Chondrocyte (in vitro differentiated cells): ENCODE data around the gene TYMS. TPM values are rescaled to one million over a fixed set of nuclear protein-coding genes. Genes with fewer than 3 reads are reported as not detected.

Experiments
- DNase-seq: peaks from one replicate; pipeline ENCODE4 v3.0.0; 2021; ENCODE audit warnings: mixed read lengths, low spot score
- H3K27ac Mint-ChIP-seq: one replicate; pipeline ENCODE4 v1.8.0; 2021; ENCODE audit warnings: mild to moderate bottlenecking, moderate library complexity, mixed read lengths; ENCODE audit not compliant: unreplicated experiment
- H3K27me3 Mint-ChIP-seq: 2 replicates; pipeline ENCODE4 v1.8.0; 2021; ENCODE audit warnings: low read depth, mixed read lengths
- H3K36me3 Mint-ChIP-seq: 2 replicates; pipeline ENCODE4 v1.8.0; 2021; ENCODE audit warnings: low read depth, mixed read lengths
- H3K4me1 Mint-ChIP-seq: 2 replicates; pipeline ENCODE4 v1.8.0; 2021; ENCODE audit warnings: low read depth, mild to moderate bottlenecking, mixed read lengths
- H3K4me3 Mint-ChIP-seq: one replicate; pipeline ENCODE4 v1.8.0; 2021; ENCODE audit warnings: mild to moderate bottlenecking, moderate library complexity, mixed read lengths; ENCODE audit not compliant: unreplicated experiment
- H3K9me3 Mint-ChIP-seq: 2 replicates; pipeline ENCODE4 v1.8.0; 2021; ENCODE audit warnings: low read depth, mixed read lengths
- total RNA-seq: library from RNA; stranded (reverse); gene quantifications from 3 replicates; pipeline ENCODE4 v1.2.1, GENCODE V29; 2021
- TF ChIP-seq, protein P1 (sequence below): fragments of 200-600 bp; sonication (generic); IDR thresholded peaks from 2 replicates; pipeline ENCODE4 v1.5.0; 2021; ENCODE audit warnings: antibody characterized with exemption, mild to moderate bottlenecking, moderate library complexity

The TYMS gene
- total RNA-seq, 1 donor from 2014 or later = 25.1 TPM

DNA sequence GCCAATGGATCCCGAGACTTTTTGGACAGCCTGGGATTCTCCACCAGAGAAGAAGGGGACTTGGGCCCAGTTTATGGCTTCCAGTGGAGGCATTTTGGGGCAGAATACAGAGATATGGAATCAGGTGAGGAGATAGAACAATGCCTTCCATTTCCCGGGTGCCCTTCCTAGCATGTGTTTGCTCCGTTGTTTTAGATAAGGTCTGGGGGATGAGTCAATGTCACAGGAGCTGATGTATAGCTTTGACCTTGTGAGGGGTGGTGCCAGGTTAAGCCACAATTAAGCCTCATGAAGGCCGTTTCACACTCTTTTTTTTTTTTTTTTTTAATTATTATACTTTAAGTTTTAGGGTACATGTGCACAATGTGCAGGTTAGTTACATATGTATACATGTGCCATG lies 4.7 kb downstream of the TYMS start:
- Mint-ChIP-seq H3K9me3 (peaks cover 5% of the 10 kb centered on the region), H3K4me1 (peaks cover 11% of the 10 kb centered on the region), H3K4me3 (no peak overlapping the region), H3K27me3 (no peaks in the 10 kb centered on the region), H3K36me3 (peaks cover 9% of the 10 kb centered on the region), H3K27ac (no peak overlapping the region)
- no peak for DNase-seq
- TF ChIP-seq, protein P1, sequence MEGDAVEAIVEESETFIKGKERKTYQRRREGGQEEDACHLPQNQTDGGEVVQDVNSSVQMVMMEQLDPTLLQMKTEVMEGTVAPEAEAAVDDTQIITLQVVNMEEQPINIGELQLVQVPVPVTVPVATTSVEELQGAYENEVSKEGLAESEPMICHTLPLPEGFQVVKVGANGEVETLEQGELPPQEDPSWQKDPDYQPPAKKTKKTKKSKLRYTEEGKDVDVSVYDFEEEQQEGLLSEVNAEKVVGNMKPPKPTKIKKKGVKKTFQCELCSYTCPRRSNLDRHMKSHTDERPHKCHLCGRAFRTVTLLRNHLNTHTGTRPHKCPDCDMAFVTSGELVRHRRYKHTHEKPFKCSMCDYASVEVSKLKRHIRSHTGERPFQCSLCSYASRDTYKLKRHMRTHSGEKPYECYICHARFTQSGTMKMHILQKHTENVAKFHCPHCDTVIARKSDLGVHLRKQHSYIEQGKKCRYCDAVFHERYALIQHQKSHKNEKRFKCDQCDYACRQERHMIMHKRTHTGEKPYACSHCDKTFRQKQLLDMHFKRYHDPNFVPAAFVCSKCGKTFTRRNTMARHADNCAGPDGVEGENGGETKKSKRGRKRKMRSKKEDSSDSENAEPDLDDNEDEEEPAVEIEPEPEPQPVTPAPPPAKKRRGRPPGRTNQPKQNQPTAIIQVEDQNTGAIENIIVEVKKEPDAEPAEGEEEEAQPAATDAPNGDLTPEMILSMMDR = no peak

DNA sequence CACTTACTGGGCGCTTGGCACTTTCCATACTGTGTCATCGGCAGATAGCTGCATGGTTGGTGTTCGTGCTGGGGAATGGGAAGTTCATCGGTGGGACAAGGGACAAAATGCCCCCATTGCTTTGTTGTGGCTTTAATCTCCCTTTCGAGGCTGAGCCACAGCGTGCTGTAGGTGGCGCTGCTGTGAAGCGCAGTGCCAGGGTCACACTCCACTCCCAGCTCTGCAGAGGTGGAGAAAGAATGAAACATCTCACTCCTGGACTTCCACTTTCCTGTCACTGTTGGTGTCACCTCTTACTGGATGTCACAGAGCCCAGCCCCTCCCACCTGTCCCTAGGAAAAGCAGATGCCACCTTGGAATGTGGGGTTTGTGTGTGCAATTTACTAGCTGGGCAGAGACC lies 8.7 kb downstream of the TYMS start:
- TF ChIP-seq, protein P1 = no peak
- Mint-ChIP-seq H3K36me3 (peaks cover 21% of the 10 kb centered on the region), H3K27me3 (no peaks in the 10 kb centered on the region), H3K27ac (no peak overlapping the region), H3K4me3 (no peak overlapping the region), H3K9me3 (peaks cover 5% of the 10 kb centered on the region), H3K4me1 (no peaks in the 10 kb centered on the region)
- no peak for DNase-seq

DNA sequence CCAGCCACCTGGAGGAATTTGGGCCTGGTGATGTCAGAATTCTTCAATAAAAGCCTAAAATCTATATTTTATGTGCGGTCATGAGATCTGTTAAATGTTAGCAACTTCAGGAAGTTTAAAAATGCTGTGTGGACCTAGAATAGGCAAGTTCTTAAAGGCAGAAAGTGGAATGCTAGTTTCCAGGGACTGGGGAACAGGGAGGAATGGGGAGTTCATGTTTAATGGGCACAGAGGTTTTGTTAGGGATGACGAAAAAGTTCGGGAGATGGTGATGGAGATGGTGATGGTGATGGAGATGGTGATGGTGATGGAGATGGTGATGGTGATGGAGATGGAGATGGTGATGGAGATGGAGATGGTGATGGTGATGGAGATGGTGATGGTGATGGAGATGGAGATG lies 9.2 kb downstream of the TYMS start:
- Mint-ChIP-seq H3K36me3 (peaks cover 25% of the 10 kb centered on the region), H3K4me1 (no peaks in the 10 kb centered on the region), H3K27me3 (no peaks in the 10 kb centered on the region), H3K27ac (no peak overlapping the region), H3K9me3 (peaks cover 5% of the 10 kb centered on the region), H3K4me3 (no peak overlapping the region)
- no peak for DNase-seq
- TF ChIP-seq, protein P1 = no peak

DNA sequence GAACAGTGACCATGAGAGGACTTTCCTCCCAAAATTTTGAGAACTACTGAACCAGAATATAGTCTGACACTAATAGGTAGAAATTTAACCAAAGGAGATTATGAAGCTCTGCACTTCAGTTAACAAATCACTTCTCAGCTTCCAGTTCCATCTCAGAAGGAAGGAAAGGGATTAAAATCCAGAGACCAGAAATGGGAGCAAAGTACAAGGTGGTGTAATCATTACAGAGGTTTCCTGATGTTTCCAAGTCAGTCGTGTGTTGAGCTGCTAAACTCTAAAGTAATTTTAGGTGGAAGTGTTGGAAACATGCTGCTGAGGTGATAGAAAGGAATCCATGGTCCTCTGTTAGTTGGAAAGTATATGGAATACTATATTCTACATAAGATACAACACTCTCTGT lies 10.8 kb downstream of the TYMS start:
- Mint-ChIP-seq H3K9me3 (peaks cover 3% of the 10 kb centered on the region), H3K36me3 (peaks cover 24% of the 10 kb centered on the region), H3K27ac (no peak overlapping the region), H3K4me1 (no peaks in the 10 kb centered on the region), H3K4me3 (no peak overlapping the region), H3K27me3 (no peaks in the 10 kb centered on the region)
- TF ChIP-seq, protein P1 = no peak
- DNase-seq = no peak

DNA sequence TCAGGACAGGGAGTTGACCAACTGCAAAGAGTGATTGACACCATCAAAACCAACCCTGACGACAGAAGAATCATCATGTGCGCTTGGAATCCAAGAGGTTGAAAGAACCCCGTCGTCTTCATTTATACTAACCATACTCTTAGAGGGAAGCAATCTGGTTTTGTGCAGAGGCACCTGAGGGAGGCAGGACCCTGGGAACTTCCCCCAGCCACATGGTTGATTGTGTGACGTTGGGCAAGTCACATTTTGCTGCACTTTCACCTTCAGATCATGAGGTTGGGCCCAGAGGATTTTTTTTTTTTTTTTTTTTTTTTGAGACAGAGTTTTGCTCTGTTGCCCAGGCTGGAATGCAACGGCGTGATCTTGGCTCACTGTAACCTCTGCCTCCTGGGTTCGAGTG lies 11.6 kb downstream of the TYMS start:
- no peak for DNase-seq
- TF ChIP-seq, protein P1 = no peak
- H3K9me3 Mint-ChIP-seq = peaks cover 3% of the 10 kb centered on the region
- peaks cover 24% of the 10 kb centered on the region for H3K36me3 Mint-ChIP-seq
- no peaks in the 10 kb centered on the region for H3K27me3 Mint-ChIP-seq
- no peak overlapping the region for H3K4me3 Mint-ChIP-seq
- H3K27ac Mint-ChIP-seq = no peak overlapping the region
- no peaks in the 10 kb centered on the region for H3K4me1 Mint-ChIP-seq
